Measurements from ENCODE around the gene PSMC1. TPM values are rescaled to one million over a fixed set of nuclear protein-coding genes. Genes with fewer than 3 reads are reported as not detected.

PSMC1 gene
- total RNA-seq, 1 donor from 2014 or later, result 169 TPM

DNA sequence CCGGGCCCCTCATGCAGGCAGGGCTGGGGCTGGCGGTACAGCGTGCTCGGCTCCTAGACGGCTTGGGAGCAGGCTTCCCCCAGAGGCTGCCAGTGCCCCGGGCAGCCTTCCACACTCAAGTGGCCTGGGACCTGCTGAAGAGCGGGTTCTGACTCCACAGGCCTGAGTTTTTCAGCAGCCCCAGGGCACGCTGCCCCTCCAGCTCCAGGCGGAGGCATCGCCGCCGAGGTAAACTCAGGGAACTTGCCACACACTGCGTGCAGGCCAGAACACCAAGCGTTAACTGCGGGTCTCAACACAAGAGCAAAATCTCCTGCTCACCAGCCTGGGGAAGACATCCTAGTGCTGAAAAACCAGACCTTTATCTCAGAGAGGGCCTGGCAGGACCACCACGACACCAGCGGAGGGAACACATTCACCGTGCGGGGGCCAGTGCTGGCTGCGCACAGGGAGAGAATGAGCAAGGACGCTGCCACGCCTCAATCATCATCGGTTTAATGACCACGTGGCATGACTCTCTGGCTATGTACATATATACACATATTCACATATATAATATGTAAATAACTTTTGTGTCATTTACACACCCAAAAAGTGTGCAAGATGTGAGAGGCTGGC, 21.3 kb downstream of the PSMC1 start:
- no peaks in the 10 kb centered on the region for H3K27me3 ChIP-seq (ENCODE audit: control insufficient read depth, insufficient read depth, low read length)
- no peak overlapping the region for H3K4me3 ChIP-seq (ENCODE audit: low read depth, low read length)
- no peak for DNase-seq (ENCODE audit: low read depth)
- peaks cover 4% of the 10 kb centered on the region for H3K36me3 ChIP-seq (ENCODE audit: control insufficient read depth, insufficient read depth, low read length)
- TF ChIP-seq, protein P1, sequence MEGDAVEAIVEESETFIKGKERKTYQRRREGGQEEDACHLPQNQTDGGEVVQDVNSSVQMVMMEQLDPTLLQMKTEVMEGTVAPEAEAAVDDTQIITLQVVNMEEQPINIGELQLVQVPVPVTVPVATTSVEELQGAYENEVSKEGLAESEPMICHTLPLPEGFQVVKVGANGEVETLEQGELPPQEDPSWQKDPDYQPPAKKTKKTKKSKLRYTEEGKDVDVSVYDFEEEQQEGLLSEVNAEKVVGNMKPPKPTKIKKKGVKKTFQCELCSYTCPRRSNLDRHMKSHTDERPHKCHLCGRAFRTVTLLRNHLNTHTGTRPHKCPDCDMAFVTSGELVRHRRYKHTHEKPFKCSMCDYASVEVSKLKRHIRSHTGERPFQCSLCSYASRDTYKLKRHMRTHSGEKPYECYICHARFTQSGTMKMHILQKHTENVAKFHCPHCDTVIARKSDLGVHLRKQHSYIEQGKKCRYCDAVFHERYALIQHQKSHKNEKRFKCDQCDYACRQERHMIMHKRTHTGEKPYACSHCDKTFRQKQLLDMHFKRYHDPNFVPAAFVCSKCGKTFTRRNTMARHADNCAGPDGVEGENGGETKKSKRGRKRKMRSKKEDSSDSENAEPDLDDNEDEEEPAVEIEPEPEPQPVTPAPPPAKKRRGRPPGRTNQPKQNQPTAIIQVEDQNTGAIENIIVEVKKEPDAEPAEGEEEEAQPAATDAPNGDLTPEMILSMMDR (IDR thresholded peaks at IDR 0.05; ENCODE audit: insufficient read depth, low read length, poor library complexity, severe bottlenecking), result no peak

GRCh38 chr14:90278199-90279175, 22.1 kb downstream of the PSMC1 start:
- Histone ChIP-seq H3K4me3 (ENCODE audit: low read depth, low read length) (no peak overlapping the region), H3K27me3 (ENCODE audit: control insufficient read depth, insufficient read depth, low read length) (no peaks in the 10 kb centered on the region), H3K36me3 (ENCODE audit: control insufficient read depth, insufficient read depth, low read length) (peaks cover 4% of the 10 kb centered on the region)
- TF ChIP-seq, protein P1 (IDR thresholded peaks at IDR 0.05; ENCODE audit: insufficient read depth, low read length, poor library complexity, severe bottlenecking), result no peak
- no peak for DNase-seq (ENCODE audit: low read depth)

- Histone ChIP-seq H3K36me3 (ENCODE audit: control insufficient read depth, insufficient read depth, low read length) (peaks cover 1% of the 10 kb centered on the region), H3K27me3 (ENCODE audit: control insufficient read depth, insufficient read depth, low read length) (no peaks in the 10 kb centered on the region), H3K4me3 (ENCODE audit: low read depth, low read length) (no peak overlapping the region)
- DNase-seq (ENCODE audit: low read depth), result no peak
- TF ChIP-seq, protein P1 (IDR thresholded peaks at IDR 0.05; ENCODE audit: insufficient read depth, low read length, poor library complexity, severe bottlenecking), result no peak
These were observed 23.7 kb downstream of the PSMC1 start for GRCh38 chr14:90280096-90280495.

DNA sequence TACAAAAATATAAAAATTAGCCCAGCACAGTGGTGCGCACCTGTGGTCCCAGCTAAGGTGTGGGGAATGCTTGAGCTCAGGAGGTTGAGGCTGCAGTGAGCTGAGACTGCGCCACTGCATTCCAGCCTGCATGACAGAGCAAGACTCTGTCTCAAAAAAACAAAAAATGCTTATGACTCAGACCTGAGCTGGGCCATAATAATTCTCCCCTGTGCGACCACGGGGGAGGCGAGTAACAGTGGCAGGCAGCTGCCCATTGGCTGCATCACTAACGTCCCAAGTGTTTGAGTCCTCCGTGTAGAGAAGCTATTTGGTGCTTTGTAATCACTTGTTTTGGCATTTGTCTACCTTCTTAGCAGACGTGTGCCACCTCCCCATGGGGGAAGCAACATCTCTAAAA, 24.9 kb downstream of the PSMC1 start:
- TF ChIP-seq, protein P1 (IDR thresholded peaks at IDR 0.05; ENCODE audit: insufficient read depth, low read length, poor library complexity, severe bottlenecking), result no peak
- Histone ChIP-seq H3K27me3 (ENCODE audit: control insufficient read depth, insufficient read depth, low read length) (no peaks in the 10 kb centered on the region), H3K4me3 (ENCODE audit: low read depth, low read length) (no peak overlapping the region), H3K36me3 (ENCODE audit: control insufficient read depth, insufficient read depth, low read length) (peaks cover 1% of the 10 kb centered on the region)
- peak; percentile 48 for DNase-seq (ENCODE audit: low read depth)

GRCh38 chr14:90281756-90282155, 25.4 kb downstream of the PSMC1 start:
- TF ChIP-seq, protein P1 (IDR thresholded peaks at IDR 0.05; ENCODE audit: insufficient read depth, low read length, poor library complexity, severe bottlenecking), result no peak
- no peak for DNase-seq (ENCODE audit: low read depth)
- Histone ChIP-seq H3K27me3 (ENCODE audit: control insufficient read depth, insufficient read depth, low read length) (no peaks in the 10 kb centered on the region), H3K36me3 (ENCODE audit: control insufficient read depth, insufficient read depth, low read length) (peaks cover 1% of the 10 kb centered on the region), H3K4me3 (ENCODE audit: low read depth, low read length) (no peak overlapping the region)

Measured in kidney epithelial cell (primary cell).